H1 (cell line): ENCODE measurements around the gene PRPF40B. TPM values are rescaled to one million over a fixed set of nuclear protein-coding genes. Genes with fewer than 3 reads are reported as not detected.

ENCODE experiments used
- BRCA1 ChIP-seq: IDR thresholded peaks from 2 replicates; pipeline ENCODE4 v1.6.1; 2012; ENCODE audit warnings: low read depth, low read length, improper control_type of control experiment
- CTBP2 ChIP-seq: IDR thresholded peaks from 2 replicates; pipeline ENCODE4 v1.7.0; 2011; ENCODE audit warnings: borderline replicate concordance, mild to moderate bottlenecking, moderate library complexity, mixed read lengths, low read length; ENCODE audit not compliant: insufficient read depth, insufficient read length
- NANOG ChIP-seq: IDR thresholded peaks from 2 replicates; pipeline ENCODE4 v1.6.1; 2011; ENCODE audit warnings: low read length, low read depth, mild to moderate bottlenecking, inconsistent platforms; ENCODE audit not compliant: insufficient read depth, poor library complexity, severe bottlenecking
- TCF12 ChIP-seq: IDR thresholded peaks from 2 replicates; pipeline ENCODE4 v1.6.1; 2011; ENCODE audit warnings: low read depth, mild to moderate bottlenecking, low read length
- polyA plus RNA-seq, 7 experiments: library from polyadenylated mRNA; depleted of rRNA in 3 of 7; stranded (reverse) in 5 of 7; unstranded in 2 of 7; fragments of >200 nt in 5 of 7; fragments of 200-250 nt in 2 of 7; gene quantifications; 1 replicate in 5 of 7; 2 replicates in 1 of 7; 4 replicates in 1 of 7; pipeline versions ENCODE4 v1.2.1 to v1.2.3, GENCODE V29; 2011 to 2013; ENCODE audit warnings: missing spikeins in 2 of 7, mixed read lengths in 2 of 7
- total RNA-seq: library from RNA; stranded (reverse); fragmentation: NEBNext Ultra II Directional; extraction: Animal tissue kit (Norgen Biotek cat#: 25700); gene quantifications from 2 replicates; pipeline ENCODE4 v1.2.1, GENCODE V29; 2021

PRPF40B gene
- total and polyA plus RNA-seq, 2 of the 8 experiments (the other 6 are each of a cell fraction or from before 2014, with no cell fraction given) = 14.4 to 24.4 TPM

DNA sequence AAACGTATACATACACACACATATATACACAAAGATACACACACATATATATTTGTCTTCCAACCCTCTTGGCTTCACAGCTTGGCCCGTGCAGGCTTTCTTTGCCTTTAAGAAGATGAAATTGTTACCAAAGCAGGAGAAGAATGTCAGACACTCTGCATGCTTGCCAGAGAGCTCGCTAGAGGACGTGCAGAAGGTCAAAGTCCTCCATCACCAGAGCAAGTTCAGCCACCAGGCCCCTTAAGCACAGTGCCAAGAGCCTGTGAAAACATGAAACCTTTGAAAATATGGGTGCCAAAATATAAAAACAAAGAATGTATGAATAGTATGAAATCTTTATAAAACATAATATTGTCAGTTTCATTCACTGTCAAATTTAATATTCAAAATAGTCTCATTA, 40.5 kb upstream of the PRPF40B start (continued):
- TF ChIP-seq TCF12 = no peak
- no peak for TF ChIP-seq CTBP2
- TF ChIP-seq NANOG = no peak
- no peak for TF ChIP-seq BRCA1
